Loucy (cell line): ENCODE data around the gene ETS2.
"Not testable (repeated sequence)": the region's sequence is repeated elsewhere in the genome, so short reads cannot be mapped to it uniquely, and the experiment has no call there.

Source experiments
- H2AFZ ChIP-seq: fragments of 200-600 bp; sonication (generic); 2 replicates; pipeline ENCODE4 v1.6.0; 2016; ENCODE audit warnings: antibody characterized with exemption, mild to moderate bottlenecking, low read length, moderate library complexity
- H3F3A ChIP-seq: fragments of 200-600 bp; 2 replicates; pipeline ENCODE4 v1.6.0; 2016; ENCODE audit warnings: antibody characterized with exemption, low read depth, mild to moderate bottlenecking
- H3K27me3 ChIP-seq: fragments of 200-600 bp; sonication (generic); 2 replicates; pipeline ENCODE4 v1.6.1; 2014; ENCODE audit warnings: low read length, mild to moderate bottlenecking; ENCODE audit not compliant: insufficient read depth, poor library complexity, severe bottlenecking
- H3K36me3 ChIP-seq: fragments of 200-600 bp; sonication (generic); 2 replicates; pipeline ENCODE4 v1.6.1; 2016; ENCODE audit warnings: low read length; ENCODE audit not compliant: insufficient read depth
- H3K4me1 ChIP-seq: fragments of 200-600 bp; sonication (generic); 2 replicates; pipeline ENCODE4 v1.5.1; 2014; ENCODE audit warnings: low read length, mild to moderate bottlenecking; ENCODE audit not compliant: insufficient read depth, poor library complexity, severe bottlenecking
- H3K4me2 ChIP-seq: fragments of 200-600 bp; sonication (generic); 2 replicates; pipeline ENCODE4 v1.6.0; 2014; ENCODE audit warnings: antibody characterized with exemption, low read length, low read depth, mild to moderate bottlenecking; ENCODE audit not compliant: poor library complexity, severe bottlenecking
- H3K4me3 ChIP-seq: fragments of 200-600 bp; sonication (generic); 2 replicates; pipeline ENCODE4 v1.5.1; 2014; ENCODE audit warnings: low read length, mild to moderate bottlenecking, mixed read lengths; ENCODE audit not compliant: poor library complexity, severe bottlenecking
- H3K79me2 ChIP-seq: fragments of 200-600 bp; sonication (generic); 2 replicates; pipeline ENCODE4 v1.6.1; 2014; ENCODE audit warnings: low read length; ENCODE audit not compliant: insufficient read depth
- H3K9ac ChIP-seq: fragments of 200-600 bp; sonication (generic); 2 replicates; pipeline ENCODE4 v1.6.0; 2014; ENCODE audit warnings: mild to moderate bottlenecking, low read depth, low read length, moderate library complexity; ENCODE audit not compliant: poor library complexity, severe bottlenecking
- H3K9me2 ChIP-seq: fragments of 200-600 bp; sonication (generic); replicated peaks from 2 replicates; pipeline ENCODE4 v1.6.1; 2016; ENCODE audit warnings: low read depth, low read length, mixed read lengths
- H3K9me3 ChIP-seq: fragments of 200-600 bp; sonication (generic); 2 replicates; pipeline ENCODE4 v1.6.1; 2014; ENCODE audit warnings: mild to moderate bottlenecking, antibody characterized with exemption, low read length, low read depth; ENCODE audit not compliant: insufficient read depth
- H4K20me1 ChIP-seq: fragments of 200-600 bp; sonication (generic); 2 replicates; pipeline ENCODE4 v1.6.0; 2014; ENCODE audit warnings: antibody characterized with exemption, low read length, mild to moderate bottlenecking; ENCODE audit not compliant: insufficient read depth, poor library complexity, severe bottlenecking
- CTCF ChIP-seq: fragments of 200-600 bp; sonication (generic); conservative IDR thresholded peaks from 2 replicates; pipeline ENCODE4 v1.5.1; 2014; ENCODE audit warnings: mild to moderate bottlenecking, antibody characterized with exemption, low read length
- EZH2phosphoT487 ChIP-seq: fragments of 200-600 bp; IDR thresholded peaks from 2 replicates; pipeline ENCODE4 v1.6.1; 2018; ENCODE audit warnings: antibody characterized with exemption, mild to moderate bottlenecking, moderate library complexity, borderline replicate concordance

ETS2 gene

GRCh38 chr21:38842079-38842478 lies 36.4 kb downstream of the ETS2 start:
- Histone ChIP-seq H3K4me1 (peaks cover 9% of the 10 kb centered on the region), H3F3A (no peaks in the 10 kb centered on the region)
- TF ChIP-seq EZH2phosphoT487 (no peak), CTCF (no peak)

GRCh38 chr21:38843379-38843778 lies 37.6 kb downstream of the ETS2 start:
- Histone ChIP-seq H3K4me1 (no peaks in the 10 kb centered on the region), H2AFZ (no peak overlapping the region), H3K9me3 (no peaks in the 10 kb centered on the region), H4K20me1 (no peaks in the 10 kb centered on the region), H3K4me2 (no peak overlapping the region), H3K9ac (no peak overlapping the region), H3K79me2 (no peaks in the 10 kb centered on the region), H3F3A (no peaks in the 10 kb centered on the region), H3K4me3 (no peak overlapping the region), H3K36me3 (no peaks in the 10 kb centered on the region), H3K27me3 (no peaks in the 10 kb centered on the region), H3K9me2 (no peaks in the 10 kb centered on the region)
- TF ChIP-seq EZH2phosphoT487 = no peak
- no peak for TF ChIP-seq CTCF

More at GRCh38 chr21:38842079-38842478, 36.4 kb downstream of the ETS2 start:
- no peak overlapping the region for H3K4me2 ChIP-seq
- H4K20me1 ChIP-seq = no peaks in the 10 kb centered on the region
- H3K79me2 ChIP-seq = no peaks in the 10 kb centered on the region
- no peaks in the 10 kb centered on the region for H3K9me3 ChIP-seq
- H3K4me3 ChIP-seq = no peak overlapping the region
- no peaks in the 10 kb centered on the region for H3K36me3 ChIP-seq
- H2AFZ ChIP-seq = no peak overlapping the region
- no peaks in the 10 kb centered on the region for H3K27me3 ChIP-seq
- H3K9me2 ChIP-seq = no peaks in the 10 kb centered on the region
- H3K9ac ChIP-seq = no peak overlapping the region

GRCh38 chr21:38843806-38844503 lies 38.2 kb downstream of the ETS2 start:
- Histone ChIP-seq H3K9me3 (no peaks in the 10 kb centered on the region), H2AFZ (no peak overlapping the region), H3K36me3 (no peaks in the 10 kb centered on the region), H3K9me2 (no peaks in the 10 kb centered on the region), H3K4me2 (no peak overlapping the region), H3K79me2 (no peaks in the 10 kb centered on the region), H3K4me1 (no peaks in the 10 kb centered on the region), H4K20me1 (no peaks in the 10 kb centered on the region), H3F3A (no peaks in the 10 kb centered on the region), H3K27me3 (no peaks in the 10 kb centered on the region), H3K4me3 (no peak overlapping the region), H3K9ac (no peak overlapping the region)
- TF ChIP-seq CTCF (no peak), EZH2phosphoT487 (no peak)

GRCh38 chr21:38845374-38845773 lies 39.6 kb downstream of the ETS2 start:
- H3K9me2 ChIP-seq, H3K4me3 ChIP-seq, H3K79me2 ChIP-seq, H4K20me1 ChIP-seq, H3K27me3 ChIP-seq, H2AFZ ChIP-seq, H3K4me2 ChIP-seq, H3K36me3 ChIP-seq, H3F3A ChIP-seq, H3K9ac ChIP-seq, H3K9me3 ChIP-seq, H3K4me1 ChIP-seq: not testable (repeated sequence)
